Breast epithelium (tissue), 4 donors: ENCODE measurements around the gene CETP. TPM values are rescaled to one million over a fixed set of nuclear protein-coding genes. Genes with fewer than 3 reads are reported as not detected.

Experiments used
- DNase-seq, 2 donors: peaks; one replicate each; pipeline ENCODE4 v3.0.0-alpha.2; 2019; ENCODE audit warnings: low spot score in 2 of 2
- H3K27ac ChIP-seq, 2 donors: fragments of 200-600 bp; sonication (generic) in 1 of 2; one replicate each; pipeline ENCODE4 v1.5.1; 2016 to 2019; ENCODE audit warnings: mild to moderate bottlenecking in 1 of 2
- H3K27me3 ChIP-seq, 2 donors: fragments of 200-600 bp; sonication (generic) in 1 of 2; one replicate each; pipeline versions ENCODE4 v1.5.1 to v1.6.0; 2017 to 2019; ENCODE audit warnings: control low read depth in 1 of 2, mild to moderate bottlenecking in 1 of 2
- H3K36me3 ChIP-seq: fragments of 200-600 bp; one replicate; pipeline ENCODE4 v1.5.1; 2019
- H3K4me1 ChIP-seq, 2 donors: fragments of 200-600 bp; sonication (generic); one replicate each; pipeline ENCODE4 v1.5.1; 2016 to 2019; ENCODE audit warnings: control low read depth in 1 of 2
- H3K4me3 ChIP-seq, 3 donors: fragments of 200-600 bp; sonication (generic); 1 replicate in 2 of 3; 2 replicates in 1 of 3; pipeline ENCODE4 v1.5.1; 2016 to 2019; ENCODE audit warnings: mild to moderate bottlenecking in 3 of 3, moderate library complexity in 2 of 3
- H3K9me3 ChIP-seq, 2 donors: fragments of 200-600 bp; sonication (generic) in 1 of 2; one replicate each; pipeline ENCODE4 v1.5.1; 2016 to 2019; ENCODE audit warnings: control low read depth in 1 of 2
- POLR2A ChIP-seq: fragments of 450-650 bp; IDR thresholded peaks from one replicate; pipeline ENCODE4 v1.6.1; 2016; ENCODE audit warnings: antibody characterized with exemption, mild to moderate bottlenecking, moderate library complexity
- POLR2AphosphoS5 ChIP-seq, 3 donors: sonication (generic); formaldehyde crosslinking; IDR thresholded peaks; one replicate each; pipeline ENCODE4 v1.6.1; 2017; ENCODE audit warnings: antibody characterized with exemption in 3 of 3
- intact Hi-C: fragments of 100-400 bp; cut with DNase I; formaldehyde crosslinking; loops from one replicate; pipeline ENCODE4 v1.15.1; 2023; ENCODE audit warnings: low total_unique reads
- total RNA-seq, 3 donors: library from RNA; depleted of rRNA; stranded (reverse); fragments of >200 nt; gene quantifications; one replicate each; pipeline ENCODE4 v1.1.0, GENCODE V29; 2016
- TF ChIP-seq, protein P1 (sequence below), 3 donors: fragments of 450-650 bp; IDR thresholded peaks; one replicate each; pipeline ENCODE4 v1.5.1; 2016 to 2017; ENCODE audit warnings: antibody characterized with exemption in 3 of 3, mild to moderate bottlenecking in 3 of 3, moderate library complexity in 3 of 3

Gene CETP
- total RNA-seq, 3 donors from 2014 or later = 0.44 to 0.80 (median 0.66) TPM

GRCh38 chr16:57017251-57017650 lies 55.5 kb downstream of the CETP start:
- Histone ChIP-seq H3K4me1 (no peaks in the 10 kb centered on the region), H3K4me3 (no peak overlapping the region), H3K9me3 (no peaks in the 10 kb centered on the region), H3K27ac (no peak overlapping the region), H3K27me3 (no peaks in the 10 kb centered on the region), H3K36me3 (no peaks in the 10 kb centered on the region)
- intact Hi-C loops = no loop called here
- DNase-seq = no peak
- TF ChIP-seq POLR2A (no peak), POLR2AphosphoS5 (IDR thresholded peaks at IDR 0.05) (no peak)
- TF ChIP-seq, protein P1, sequence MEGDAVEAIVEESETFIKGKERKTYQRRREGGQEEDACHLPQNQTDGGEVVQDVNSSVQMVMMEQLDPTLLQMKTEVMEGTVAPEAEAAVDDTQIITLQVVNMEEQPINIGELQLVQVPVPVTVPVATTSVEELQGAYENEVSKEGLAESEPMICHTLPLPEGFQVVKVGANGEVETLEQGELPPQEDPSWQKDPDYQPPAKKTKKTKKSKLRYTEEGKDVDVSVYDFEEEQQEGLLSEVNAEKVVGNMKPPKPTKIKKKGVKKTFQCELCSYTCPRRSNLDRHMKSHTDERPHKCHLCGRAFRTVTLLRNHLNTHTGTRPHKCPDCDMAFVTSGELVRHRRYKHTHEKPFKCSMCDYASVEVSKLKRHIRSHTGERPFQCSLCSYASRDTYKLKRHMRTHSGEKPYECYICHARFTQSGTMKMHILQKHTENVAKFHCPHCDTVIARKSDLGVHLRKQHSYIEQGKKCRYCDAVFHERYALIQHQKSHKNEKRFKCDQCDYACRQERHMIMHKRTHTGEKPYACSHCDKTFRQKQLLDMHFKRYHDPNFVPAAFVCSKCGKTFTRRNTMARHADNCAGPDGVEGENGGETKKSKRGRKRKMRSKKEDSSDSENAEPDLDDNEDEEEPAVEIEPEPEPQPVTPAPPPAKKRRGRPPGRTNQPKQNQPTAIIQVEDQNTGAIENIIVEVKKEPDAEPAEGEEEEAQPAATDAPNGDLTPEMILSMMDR (IDR thresholded peaks at IDR 0.05) = no peak

DNA sequence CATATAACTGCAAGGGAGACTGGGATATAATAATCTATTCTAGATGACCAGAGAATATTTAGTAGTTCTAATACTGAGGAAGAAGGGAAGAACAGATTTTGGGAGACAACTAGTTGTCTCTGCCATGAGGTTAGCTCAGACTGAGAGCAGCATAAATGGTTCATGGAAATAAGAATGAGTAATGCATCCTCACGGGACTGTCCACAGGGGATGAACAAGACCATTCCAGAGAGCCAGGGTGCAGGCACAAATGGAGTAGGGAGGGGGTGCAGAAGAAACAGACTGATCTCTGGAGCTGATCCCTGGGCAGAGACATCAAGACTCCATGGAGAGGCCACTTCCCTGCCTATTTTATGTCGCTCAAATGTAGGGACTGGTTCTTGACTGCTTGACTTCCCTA lies 58.0 kb downstream of the CETP start:
- TF ChIP-seq POLR2A (no peak), POLR2AphosphoS5 (IDR thresholded peaks at IDR 0.05) (no peak)
- TF ChIP-seq, protein P1 (IDR thresholded peaks at IDR 0.05) = no peak
- intact Hi-C loops = no loop called here
- no peaks in the 10 kb centered on the region for H3K27me3 ChIP-seq
- H3K9me3 ChIP-seq = no peaks in the 10 kb centered on the region
- no peak for DNase-seq
- no peaks in the 10 kb centered on the region for H3K36me3 ChIP-seq
- H3K27ac ChIP-seq = no peak overlapping the region
- no peak overlapping the region for H3K4me3 ChIP-seq
- no peaks in the 10 kb centered on the region for H3K4me1 ChIP-seq

- H3K36me3 ChIP-seq = no peaks in the 10 kb centered on the region
- DNase-seq = no peak
- TF ChIP-seq POLR2AphosphoS5 (IDR thresholded peaks at IDR 0.05) = no peak
Measured at GRCh38 chr16:57020651-57021050, 58.9 kb downstream of the CETP start.

DNA sequence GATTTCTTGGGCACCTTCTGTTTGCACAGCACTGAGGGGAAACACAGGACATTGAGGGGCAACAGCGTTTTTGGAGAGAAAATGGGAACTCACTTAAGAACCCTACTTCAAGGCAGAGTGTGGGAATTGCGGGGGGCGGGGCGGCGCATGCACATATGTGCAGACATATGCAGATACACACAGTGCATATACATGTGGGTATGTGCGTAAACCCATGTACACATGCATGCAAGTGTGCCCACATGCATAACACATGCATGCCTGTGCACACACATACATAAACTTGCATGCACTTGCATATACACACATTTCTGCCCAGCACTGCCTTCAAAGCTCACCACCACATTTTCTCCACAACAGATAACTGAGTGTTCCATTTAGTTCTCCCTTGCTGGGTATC lies 60.0 kb downstream of the CETP start:
- H3K4me3 ChIP-seq = no peak overlapping the region
- no peak for DNase-seq
- no peaks in the 10 kb centered on the region for H3K4me1 ChIP-seq
- TF ChIP-seq POLR2AphosphoS5 (IDR thresholded peaks at IDR 0.05) (no peak), POLR2A (no peak)
- TF ChIP-seq, protein P1 (IDR thresholded peaks at IDR 0.05) = no peak
- H3K27ac ChIP-seq = no peak overlapping the region
- no peaks in the 10 kb centered on the region for H3K27me3 ChIP-seq
- no peaks in the 10 kb centered on the region for H3K36me3 ChIP-seq
- intact Hi-C loops = no loop called here
- no peaks in the 10 kb centered on the region for H3K9me3 ChIP-seq

More at GRCh38 chr16:57020651-57021050, 58.9 kb downstream of the CETP start:
- Histone ChIP-seq H3K4me3 (no peak overlapping the region), H3K27ac (no peak overlapping the region), H3K4me1 (no peaks in the 10 kb centered on the region), H3K27me3 (no peaks in the 10 kb centered on the region), H3K9me3 (no peaks in the 10 kb centered on the region)
- intact Hi-C loops = no loop called here

GRCh38 chr16:57022445-57022844 lies 60.7 kb downstream of the CETP start:
- no peak overlapping the region for H3K27ac ChIP-seq
- H3K4me3 ChIP-seq = no peak overlapping the region
- no peaks in the 10 kb centered on the region for H3K36me3 ChIP-seq
- no peaks in the 10 kb centered on the region for H3K9me3 ChIP-seq
- H3K27me3 ChIP-seq = no peaks in the 10 kb centered on the region
- DNase-seq = no peak
- TF ChIP-seq POLR2AphosphoS5 (IDR thresholded peaks at IDR 0.05) (no peak), POLR2A (no peak)
- TF ChIP-seq, protein P1 (IDR thresholded peaks at IDR 0.05) = no peak
- intact Hi-C loops = no loop called here
- H3K4me1 ChIP-seq = no peaks in the 10 kb centered on the region
